Thyroid gland (tissue), 4 donors: Measurements from ENCODE around the gene LRP6.

ENCODE experiments used
- POLR2A ChIP-seq, 2 donors: fragments of 450-650 bp; IDR thresholded peaks; one replicate each; pipeline ENCODE4 v1.6.1; 2017; ENCODE audit warnings: antibody characterized with exemption in 2 of 2, mild to moderate bottlenecking in 2 of 2, moderate library complexity in 1 of 2
- TF ChIP-seq, protein P1 (sequence below), 6 experiments: fragments of 200-600 bp in 3 of 6; fragments of 450-650 bp in 3 of 6; sonication (generic) in 3 of 6; IDR thresholded peaks; one replicate each; pipeline ENCODE4 v1.5.1; 2016 to 2019; ENCODE audit warnings: antibody characterized with exemption in 6 of 6, mild to moderate bottlenecking in 2 of 6, inconsistent platforms in 1 of 6, moderate library complexity in 1 of 6

DNA sequence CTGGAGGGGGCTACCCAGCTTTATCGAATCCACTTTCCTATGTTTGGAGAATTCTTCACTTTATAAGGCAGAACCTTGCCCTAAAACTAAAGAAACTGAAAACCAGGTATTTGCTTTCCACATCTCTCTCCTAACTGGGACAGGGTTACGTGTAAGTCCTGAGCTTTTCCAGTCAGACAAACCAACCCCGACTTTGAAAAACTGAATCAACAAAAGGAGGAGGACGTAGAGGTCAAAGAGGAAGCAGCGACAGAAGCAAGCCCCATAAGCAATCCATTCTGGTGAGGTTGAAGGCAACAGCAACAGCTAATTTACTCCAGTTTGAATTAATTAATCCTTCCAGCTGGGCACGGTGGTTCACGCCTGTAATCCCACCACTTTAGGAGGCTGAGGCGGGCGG, 47.2 kb downstream of the LRP6 start:
- TF ChIP-seq, protein P1, sequence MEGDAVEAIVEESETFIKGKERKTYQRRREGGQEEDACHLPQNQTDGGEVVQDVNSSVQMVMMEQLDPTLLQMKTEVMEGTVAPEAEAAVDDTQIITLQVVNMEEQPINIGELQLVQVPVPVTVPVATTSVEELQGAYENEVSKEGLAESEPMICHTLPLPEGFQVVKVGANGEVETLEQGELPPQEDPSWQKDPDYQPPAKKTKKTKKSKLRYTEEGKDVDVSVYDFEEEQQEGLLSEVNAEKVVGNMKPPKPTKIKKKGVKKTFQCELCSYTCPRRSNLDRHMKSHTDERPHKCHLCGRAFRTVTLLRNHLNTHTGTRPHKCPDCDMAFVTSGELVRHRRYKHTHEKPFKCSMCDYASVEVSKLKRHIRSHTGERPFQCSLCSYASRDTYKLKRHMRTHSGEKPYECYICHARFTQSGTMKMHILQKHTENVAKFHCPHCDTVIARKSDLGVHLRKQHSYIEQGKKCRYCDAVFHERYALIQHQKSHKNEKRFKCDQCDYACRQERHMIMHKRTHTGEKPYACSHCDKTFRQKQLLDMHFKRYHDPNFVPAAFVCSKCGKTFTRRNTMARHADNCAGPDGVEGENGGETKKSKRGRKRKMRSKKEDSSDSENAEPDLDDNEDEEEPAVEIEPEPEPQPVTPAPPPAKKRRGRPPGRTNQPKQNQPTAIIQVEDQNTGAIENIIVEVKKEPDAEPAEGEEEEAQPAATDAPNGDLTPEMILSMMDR (IDR thresholded peaks at IDR 0.05), result no peak
- no peak for TF ChIP-seq POLR2A (IDR thresholded peaks at IDR 0.05)
